ENCODE measurements around the gene DEPDC5. TPM values are rescaled to one million over a fixed set of nuclear protein-coding genes. Genes with fewer than 3 reads are reported as not detected.

The DEPDC5 gene
- total and polyA plus RNA-seq, 12 donors = 14.4 to 35.9 (median 23.1) TPM

- peaks cover 0 to 10% of the 10 kb centered on the region in 2 donors for H3K4me1 ChIP-seq (replicated peaks in 1 of 2)
- H3K4me3 ChIP-seq = no peak overlapping the region
- peak in 2 of 7 donors; percentile 34 to 83 for DNase-seq
- no peaks in the 10 kb centered on the region for H3K27me3 ChIP-seq
- no peak overlapping the region for H3K27ac ChIP-seq
- no peaks in the 10 kb centered on the region for H3K9me3 ChIP-seq (replicated peaks in 1 of 3)
- H3K36me3 ChIP-seq (replicated peaks in 1 of 2) = no peaks in the 10 kb centered on the region
- intact Hi-C loops (cut with DNase I) = no loop called here
- TF ChIP-seq POLR2A (IDR thresholded peaks at IDR 0.05) = no peak
- TF ChIP-seq CTCF (IDR thresholded peaks at IDR 0.05) = no peak
Observed at GRCh38 chr22:31926969-31927368, 173.2 kb downstream of the DEPDC5 start.

GRCh38 chr22:31927562-31927961 lies 173.7 kb downstream of the DEPDC5 start:
- TF ChIP-seq CTCF (IDR thresholded peaks at IDR 0.05) (no peak), POLR2A (IDR thresholded peaks at IDR 0.05) (no peak)
- Histone ChIP-seq H3K27ac (peak overlapping the region in 1 of 5 donors; percentile 1), H3K36me3 (replicated peaks in 1 of 2) (no peaks in the 10 kb centered on the region), H3K27me3 (no peaks in the 10 kb centered on the region), H3K4me1 (replicated peaks in 1 of 2) (peaks cover 0 to 10% of the 10 kb centered on the region in 2 donors), H3K9me3 (replicated peaks in 1 of 3) (no peaks in the 10 kb centered on the region), H3K4me3 (no peak overlapping the region)
- intact Hi-C loops (cut with DNase I) = no loop called here
- DNase-seq = no peak
- WGBS, 4 donors = 72 to 85% (median 77%) methylated on average over 3 of the region's 3 CpGs

DNA sequence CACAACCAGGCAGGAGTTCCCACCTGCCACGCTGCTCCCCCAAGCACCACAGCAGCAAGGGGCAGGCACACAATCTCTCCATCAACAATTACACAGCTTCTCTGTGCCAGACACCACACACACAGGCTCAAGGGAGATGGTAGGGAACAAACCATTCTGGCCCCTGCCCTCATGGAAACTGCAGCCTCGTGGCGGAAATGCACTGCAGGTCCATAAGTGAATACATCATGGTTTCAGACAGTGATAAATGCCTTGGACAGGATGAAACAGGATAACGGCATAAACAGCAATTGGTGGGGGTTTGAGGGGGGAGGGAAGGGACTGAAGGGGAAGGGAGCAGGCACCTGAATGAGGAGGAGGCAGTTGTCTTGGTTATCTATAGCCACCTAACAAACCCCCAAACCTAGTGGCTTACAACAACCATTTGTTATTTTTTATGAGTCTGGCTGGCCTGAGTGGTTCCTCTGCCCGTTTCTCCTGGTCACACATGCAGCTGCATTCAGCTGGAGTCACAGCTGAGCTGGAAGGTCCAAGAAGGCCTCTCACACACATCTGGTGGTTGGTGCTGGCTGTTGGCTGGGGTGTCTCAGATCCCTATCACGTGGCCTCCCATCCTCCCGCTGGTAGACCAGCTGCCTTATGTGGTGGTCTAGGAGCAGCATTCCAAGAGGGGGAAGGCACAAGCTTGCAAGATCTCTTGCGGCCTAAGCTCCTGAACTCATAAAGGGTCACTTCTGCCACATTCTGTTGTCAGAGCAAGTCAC lies 175.5 kb downstream of the DEPDC5 start:
- intact Hi-C loops (cut with DNase I) = no loop called here
- H3K36me3 ChIP-seq (replicated peaks in 1 of 2) = no peaks in the 10 kb centered on the region
- peak overlapping the region in 1 of 5 donors; percentile 66 for H3K27ac ChIP-seq
- DNase-seq = peak in 1 of 7 donors; percentile 68
- no peaks in the 10 kb centered on the region for H3K27me3 ChIP-seq
- no peak overlapping the region for H3K4me3 ChIP-seq
- H3K4me1 ChIP-seq (replicated peaks in 1 of 2) = no peaks in the 10 kb centered on the region
- WGBS, 4 donors = 51 to 65% (median 58%) methylated on average over 6 to 8 of the region's 8 CpGs
- no peaks in the 10 kb centered on the region for H3K9me3 ChIP-seq (replicated peaks in 1 of 3)
- TF ChIP-seq CTCF (IDR thresholded peaks at IDR 0.05) (no peak), POLR2A (IDR thresholded peaks at IDR 0.05) (no peak)

- Histone ChIP-seq H3K27ac (no peak overlapping the region), H3K4me1 (replicated peaks in 1 of 2) (no peaks in the 10 kb centered on the region), H3K9me3 (replicated peaks in 1 of 3) (no peaks in the 10 kb centered on the region), H3K27me3 (no peaks in the 10 kb centered on the region), H3K36me3 (replicated peaks in 1 of 2) (no peaks in the 10 kb centered on the region), H3K4me3 (no peak overlapping the region)
- intact Hi-C loops (cut with DNase I) = no loop called here
- WGBS, 4 donors = 47 to 60% (median 57%) methylated on average over 4 to 5 of the region's 5 CpGs
- TF ChIP-seq POLR2A (IDR thresholded peaks at IDR 0.05) (no peak), CTCF (IDR thresholded peaks at IDR 0.05) (no peak)
- peak in 1 of 7 donors; percentile 26 for DNase-seq
Observed at GRCh38 chr22:31932863-31933262, 179.0 kb downstream of the DEPDC5 start.
